Hypothalamus (tissue), 51 donors: ENCODE results near the gene GNB1.

Experiments used
- DNase-seq, 51 donors: peaks; one replicate each; lab custom pipeline; 2025; lab: John Stamatoyannopoulos, UW

GNB1 gene

GRCh38 chr1:1786836-1787605, 103.9 kb downstream of the GNB1 start:
- no peak for DNase-seq

GRCh38 chr1:1785666-1786065, 105.2 kb downstream of the GNB1 start:
- DNase-seq, result no peak

GRCh38 chr1:1784933-1785332, 106.0 kb downstream of the GNB1 start:
- DNase-seq, result no peak

DNA sequence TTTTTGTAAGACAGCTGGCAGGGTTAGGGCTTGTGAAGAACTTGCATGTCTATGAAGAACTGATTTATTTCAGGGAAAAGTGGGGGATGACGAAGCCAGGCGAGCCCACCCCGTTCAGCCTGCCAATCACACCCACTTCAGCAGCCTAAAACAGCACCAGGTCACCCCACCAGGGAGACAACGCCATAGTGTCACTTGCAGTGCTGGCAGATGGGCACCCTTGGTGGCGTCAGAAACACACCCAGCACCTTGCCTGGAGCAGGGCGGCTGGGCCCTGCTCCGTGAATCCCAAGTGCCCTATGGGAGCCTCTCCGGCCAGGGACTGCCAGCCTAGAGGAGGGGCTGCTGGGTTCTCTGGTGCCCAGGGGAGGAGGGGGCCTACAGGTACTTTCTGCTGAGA, 107.6 kb downstream of the GNB1 start:
- DNase-seq, result no peak

DNA sequence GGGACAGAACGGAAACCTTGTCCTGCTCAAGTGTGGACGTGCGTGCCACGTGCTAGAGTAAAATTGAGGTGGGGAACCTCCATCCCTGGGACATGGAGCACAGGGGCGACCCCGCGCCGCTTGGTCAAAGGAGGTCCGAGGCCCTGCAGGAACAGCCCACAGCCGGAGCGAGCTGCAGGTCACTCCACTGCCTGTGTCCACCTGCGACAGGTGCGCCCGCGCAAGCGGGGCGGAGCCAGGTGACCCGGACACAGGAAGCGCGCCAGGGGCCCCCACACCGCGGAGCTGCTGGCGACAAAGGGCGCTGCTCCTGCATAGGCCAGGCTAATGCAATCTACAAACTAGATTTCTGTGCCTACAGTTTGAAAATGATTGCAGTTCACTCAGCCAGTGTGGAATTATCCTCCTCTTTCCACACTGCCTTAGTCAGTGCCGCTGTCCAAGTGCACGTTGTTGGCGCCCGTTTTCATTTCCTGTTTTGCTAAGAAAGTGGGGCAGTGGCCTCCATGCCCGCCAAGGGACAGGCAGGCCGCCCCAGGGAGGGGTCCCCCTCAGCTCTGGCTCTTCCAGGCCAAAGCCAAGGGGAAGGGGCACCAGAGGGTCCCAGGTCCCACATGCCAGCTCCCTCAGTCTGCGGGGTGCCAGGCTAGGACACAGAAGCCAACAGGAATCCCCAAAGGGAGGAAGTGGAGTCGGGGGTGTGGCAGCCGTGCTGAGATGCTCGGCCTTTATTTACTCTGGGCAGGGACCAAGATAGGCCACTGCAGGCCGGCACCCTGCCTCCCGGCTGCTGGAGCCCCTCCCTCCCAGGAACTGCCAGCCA, 108.3 kb downstream of the GNB1 start:
- peak in 12 of 51 donors; percentile 18 to 45 (median 32) for DNase-seq

DNA sequence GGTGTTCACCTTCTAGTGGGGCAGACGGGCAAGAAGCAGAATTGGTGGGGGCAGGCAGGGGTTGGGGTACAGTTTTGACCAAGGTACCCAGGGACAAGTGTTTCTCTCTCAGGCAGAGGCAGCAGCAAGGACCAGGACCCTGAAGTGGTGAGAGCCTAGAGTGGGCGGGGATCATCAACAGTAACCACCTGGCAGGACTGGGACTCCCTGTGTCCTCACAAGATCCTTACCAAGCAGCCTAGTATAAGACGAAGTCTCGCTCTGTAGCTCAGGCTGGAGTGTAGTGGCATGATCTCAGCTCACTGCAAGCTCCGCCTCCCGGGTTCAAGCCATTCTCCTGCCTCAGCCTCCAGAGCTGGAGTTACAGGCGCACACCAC, 109.4 kb downstream of the GNB1 start:
- no peak for DNase-seq

DNA sequence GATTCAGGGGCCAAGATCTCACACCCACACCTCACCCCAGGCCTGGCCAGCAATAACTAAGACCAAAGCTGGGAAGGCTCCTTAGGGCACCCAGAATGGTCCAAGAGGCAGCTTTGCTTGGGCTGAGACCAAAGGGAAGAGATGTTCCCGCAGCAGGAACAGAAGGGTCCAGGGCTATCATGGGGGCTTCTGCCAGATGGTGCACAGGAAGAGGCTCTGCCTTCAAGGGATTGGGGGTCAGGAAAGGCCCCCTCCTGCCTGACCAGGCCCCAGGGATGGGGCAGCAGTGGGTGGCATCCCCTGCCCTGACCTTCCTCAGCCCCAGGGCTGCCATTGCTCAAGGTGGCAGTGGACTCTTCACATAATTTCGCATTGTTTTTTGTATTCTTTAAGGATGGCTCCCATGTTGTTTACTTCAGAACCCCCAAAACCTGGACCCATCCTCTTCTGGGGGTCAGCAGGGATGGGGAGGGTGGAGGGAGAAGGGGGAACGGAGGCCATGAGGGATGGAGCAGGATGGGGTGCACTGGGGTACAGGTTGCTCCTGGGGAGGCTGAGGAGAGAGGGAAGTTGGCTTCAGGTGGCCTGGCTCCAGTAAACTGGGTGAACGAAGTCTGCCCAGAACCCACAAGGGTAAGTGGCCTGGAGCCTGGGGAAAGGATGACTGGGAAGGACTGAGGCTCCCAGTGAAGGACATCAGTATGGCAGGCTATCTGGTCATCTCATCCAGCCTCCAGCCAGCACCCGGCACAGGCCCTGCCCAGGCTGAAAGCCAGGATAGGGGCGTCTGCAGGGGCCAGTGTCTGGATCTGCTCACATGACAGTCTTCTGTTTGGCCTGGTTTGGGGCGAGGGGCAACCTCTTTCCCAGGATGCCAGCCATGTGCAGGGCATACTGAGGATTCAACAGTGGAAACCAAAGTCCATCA, 110.0 kb downstream of the GNB1 start:
- no peak for DNase-seq

GRCh38 chr1:1779691-1780597, 110.9 kb downstream of the GNB1 start:
- peak in 20 of 51 donors; percentile 17 to 63 (median 42) for DNase-seq

DNA sequence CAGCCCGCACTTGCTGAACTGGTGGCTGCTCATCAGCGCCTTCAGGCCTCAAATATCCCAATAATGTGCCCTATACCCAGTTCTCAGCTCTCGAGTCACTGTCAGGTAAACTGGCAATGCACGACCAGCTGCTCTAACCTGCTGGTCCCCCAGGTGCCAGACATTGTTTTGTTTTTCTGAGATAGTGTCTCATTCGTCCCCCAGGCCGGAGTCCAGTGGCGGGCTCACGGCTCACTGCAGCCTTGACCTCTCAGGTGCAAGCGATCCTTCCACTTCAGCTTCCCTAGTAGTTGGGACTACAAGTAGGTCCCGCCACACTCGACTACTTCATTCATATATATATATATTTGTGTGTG, 111.6 kb downstream of the GNB1 start:
- no peak for DNase-seq

DNA sequence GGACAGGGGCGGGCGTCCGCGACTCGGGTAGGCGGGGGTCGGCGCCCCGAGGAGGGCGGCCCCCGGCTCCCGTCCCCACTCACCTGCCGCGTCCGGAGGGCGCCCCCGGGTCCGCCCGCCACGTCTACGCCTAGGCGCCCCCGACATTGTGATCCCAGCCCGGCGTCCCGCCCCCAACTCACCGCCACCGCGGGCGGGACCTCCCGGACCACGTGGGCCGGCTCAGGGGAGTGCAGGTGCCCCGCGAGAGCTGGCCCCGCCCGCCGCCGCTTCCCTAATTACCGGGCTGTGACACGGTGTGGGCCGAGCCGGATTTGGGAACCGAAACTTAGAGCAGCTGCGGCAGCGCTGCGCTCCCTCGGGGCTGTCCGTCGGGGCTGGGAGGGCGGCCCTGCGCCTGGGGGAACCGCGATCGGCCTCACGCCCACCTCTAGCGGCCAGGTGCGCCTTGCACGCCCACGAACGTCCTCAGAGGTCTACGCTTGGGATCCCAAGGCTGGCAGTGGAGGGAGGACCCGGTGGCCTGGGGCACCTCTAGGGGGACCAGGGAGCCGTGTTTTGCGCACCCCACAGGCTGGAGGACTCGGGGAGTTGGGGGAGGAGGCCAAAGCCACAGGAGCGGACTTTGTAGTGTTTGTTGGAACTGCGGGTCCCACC, 112.1 kb downstream of the GNB1 start:
- DNase-seq, result peak in 22 of 51 donors; percentile 14 to 52 (median 36)

DNA sequence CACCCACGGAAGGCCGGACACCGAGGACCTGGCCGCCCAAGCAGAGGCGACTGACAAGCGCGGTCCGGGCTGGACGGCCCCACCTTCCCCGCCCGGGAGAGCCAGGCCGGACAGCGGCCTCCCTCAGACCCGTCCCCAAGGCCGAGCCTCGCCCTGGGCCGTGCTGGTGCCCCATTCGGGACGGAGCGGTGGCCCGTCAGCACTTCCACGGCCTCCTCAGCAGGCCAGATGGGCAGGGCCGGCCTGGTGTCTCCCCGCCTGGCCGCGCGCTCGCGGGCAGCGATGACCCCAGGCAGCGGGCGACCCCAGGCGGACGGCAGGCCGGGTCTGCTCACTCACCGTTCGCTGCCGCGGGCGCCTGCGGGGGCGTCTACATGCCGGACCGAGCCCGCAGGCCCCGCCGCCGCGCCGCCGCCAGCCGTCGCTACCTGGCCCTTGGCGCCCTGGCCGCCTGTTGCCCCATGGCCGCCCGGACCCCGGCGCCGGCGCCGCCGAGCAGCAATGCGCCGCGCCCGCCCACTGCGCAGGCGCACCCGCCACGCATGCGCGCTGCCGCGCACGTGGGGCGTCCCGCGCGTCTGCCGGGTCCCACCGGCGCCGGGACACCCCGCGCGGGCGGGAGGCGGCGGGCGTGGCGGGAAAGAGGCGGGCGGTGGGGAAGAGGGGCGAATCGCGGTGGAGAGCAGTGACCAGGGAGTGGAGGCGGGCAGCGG, 112.8 kb downstream of the GNB1 start, which contains the start of gene NADK:
NADK (minus strand) TSS at position 521 of the 713 bp plus-strand sequence. CDS start 13,064 bp downstream, outside the sequence.
- peak in 40 of 51 donors; percentile 14 to 80 (median 48) for DNase-seq

- DNase-seq, result no peak
Observed at GRCh38 chr1:1777583-1777899, 113.3 kb downstream of the GNB1 start.

GRCh38 chr1:1776672-1777582, 114.0 kb downstream of the GNB1 start:
- no peak for DNase-seq

GRCh38 chr1:1775327-1776226, 115.3 kb downstream of the GNB1 start:
- no peak for DNase-seq

DNA sequence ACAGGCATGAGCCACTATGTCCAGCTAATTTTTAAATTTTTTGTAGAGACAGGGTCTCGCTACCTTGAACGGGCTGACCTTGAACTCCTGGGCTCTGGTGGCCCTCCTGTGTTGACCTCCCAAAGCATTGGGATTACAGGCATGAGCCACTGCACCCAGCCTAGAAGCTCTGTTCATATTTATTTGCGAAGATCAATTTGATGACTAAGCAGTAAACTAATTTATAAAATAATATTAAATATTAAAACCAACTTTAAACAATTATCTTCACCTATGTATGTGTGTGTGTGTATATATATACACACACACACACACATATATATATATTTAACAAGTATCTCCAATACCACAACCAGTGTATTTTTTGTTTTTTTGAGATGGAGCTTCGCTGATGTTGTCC, 117.0 kb downstream of the GNB1 start:
- DNase-seq, result no peak

- DNase-seq, result no peak
Observed at GRCh38 chr1:1771096-1771495, 119.8 kb downstream of the GNB1 start.

DNA sequence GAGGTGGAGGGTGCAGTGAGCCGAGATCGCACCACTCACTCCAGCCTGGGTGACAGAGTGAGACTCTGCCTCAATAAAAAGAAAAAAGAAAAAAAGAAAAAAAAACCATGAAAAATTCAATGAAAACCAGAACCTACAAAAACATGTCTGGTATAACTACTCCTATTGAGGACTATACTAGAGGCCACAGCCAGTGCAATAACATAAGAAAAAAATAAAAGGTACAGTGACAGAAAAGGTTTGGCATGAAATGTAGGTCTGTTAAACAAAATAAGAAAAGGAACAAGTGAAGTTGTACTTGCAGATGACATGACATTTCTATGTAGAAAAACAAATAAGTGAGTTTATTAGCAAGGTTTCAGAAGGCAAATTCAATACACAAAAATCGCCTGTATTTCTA, 120.8 kb downstream of the GNB1 start:
- DNase-seq, result no peak
